Right atrium auricular region (tissue), 2 donors: ENCODE data around the gene FGFBP3. TPM values are rescaled to one million over a fixed set of nuclear protein-coding genes. Genes with fewer than 3 reads are reported as not detected.

Experiments
- DNase-seq: peaks from one replicate; pipeline ENCODE4 v3.0.0-alpha.2; 2019; ENCODE audit warnings: low spot score
- H3K27ac ChIP-seq, 2 donors: fragments of 200-600 bp; sonication (generic); 1 replicate in 1 of 2; 2 replicates in 1 of 2; pipeline ENCODE4 v1.5.1; 2016 to 2019
- H3K27me3 ChIP-seq, 2 donors: fragments of 200-600 bp; sonication (generic); one replicate each; pipeline versions ENCODE4 v1.5.1 to v1.6.0; 2017 to 2019
- H3K36me3 ChIP-seq: fragments of 200-600 bp; sonication (generic); one replicate; pipeline ENCODE4 v1.5.1; 2016
- H3K4me1 ChIP-seq, 2 donors: fragments of 200-600 bp; sonication (generic); one replicate each; pipeline versions ENCODE4 v1.5.1 to v1.6.0; 2017 to 2019
- H3K4me3 ChIP-seq, 2 donors: fragments of 200-600 bp; sonication (generic); 1 replicate in 1 of 2; 2 replicates in 1 of 2; pipeline ENCODE4 v1.5.1; 2017 to 2019; ENCODE audit warnings: mild to moderate bottlenecking in 1 of 2, moderate library complexity in 1 of 2
- H3K9me3 ChIP-seq, 2 donors: fragments of 200-600 bp; sonication (generic); one replicate each; pipeline ENCODE4 v1.5.1; 2019
- CTCF ChIP-seq, 2 donors: fragments of 200-600 bp; sonication (generic); IDR thresholded peaks; one replicate each; pipeline ENCODE4 v1.5.1; 2019; ENCODE audit warnings: antibody characterized with exemption in 2 of 2
- total RNA-seq, 2 donors: library from RNA; depleted of rRNA; stranded (reverse); fragments of >200 nt; gene quantifications; one replicate each; pipeline ENCODE4 v1.1.0, GENCODE V29; 2016

Gene FGFBP3
- total RNA-seq, 2 donors from 2014 or later, result 0.26 to 0.31 TPM

- no peaks in the 10 kb centered on the region for H3K9me3 ChIP-seq
- no peaks in the 10 kb centered on the region for H3K36me3 ChIP-seq
- H3K27me3 ChIP-seq, result no peaks in the 10 kb centered on the region
- DNase-seq, result no peak
- no peak for TF ChIP-seq CTCF (IDR thresholded peaks at IDR 0.05)
- no peak overlapping the region for H3K27ac ChIP-seq
- no peak overlapping the region for H3K4me3 ChIP-seq
- no peaks in the 10 kb centered on the region for H3K4me1 ChIP-seq
Observed at GRCh38 chr10:91875779-91876178, 33.5 kb downstream of the FGFBP3 start.

- TF ChIP-seq CTCF (IDR thresholded peaks at IDR 0.05), result no peak
- DNase-seq, result no peak
- no peak overlapping the region for H3K4me3 ChIP-seq
Observed at GRCh38 chr10:91875156-91875555, 34.1 kb downstream of the FGFBP3 start.

GRCh38 chr10:91865562-91866081, 43.7 kb downstream of the FGFBP3 start:
- Histone ChIP-seq H3K27me3 (no peaks in the 10 kb centered on the region), H3K4me1 (no peaks in the 10 kb centered on the region), H3K4me3 (no peak overlapping the region), H3K36me3 (peaks cover 40% of the 10 kb centered on the region), H3K9me3 (no peaks in the 10 kb centered on the region), H3K27ac (no peak overlapping the region)
- DNase-seq, result no peak
- TF ChIP-seq CTCF (IDR thresholded peaks at IDR 0.05), result no peak

More at GRCh38 chr10:91875156-91875555, 34.1 kb downstream of the FGFBP3 start:
- no peaks in the 10 kb centered on the region for H3K4me1 ChIP-seq
- no peaks in the 10 kb centered on the region for H3K9me3 ChIP-seq
- H3K27me3 ChIP-seq, result no peaks in the 10 kb centered on the region
- H3K27ac ChIP-seq, result no peak overlapping the region
- no peaks in the 10 kb centered on the region for H3K36me3 ChIP-seq

GRCh38 chr10:91864744-91865143, 44.5 kb downstream of the FGFBP3 start:
- Histone ChIP-seq H3K4me3 (no peak overlapping the region), H3K36me3 (peaks cover 48% of the 10 kb centered on the region), H3K27me3 (no peaks in the 10 kb centered on the region), H3K4me1 (no peaks in the 10 kb centered on the region), H3K27ac (no peak overlapping the region), H3K9me3 (no peaks in the 10 kb centered on the region)
- no peak for DNase-seq
- TF ChIP-seq CTCF (IDR thresholded peaks at IDR 0.05), result no peak

- no peaks in the 10 kb centered on the region for H3K27me3 ChIP-seq
- H3K4me1 ChIP-seq, result no peaks in the 10 kb centered on the region
- H3K9me3 ChIP-seq, result no peaks in the 10 kb centered on the region
- DNase-seq, result no peak
- TF ChIP-seq CTCF (IDR thresholded peaks at IDR 0.05), result no peak
- peaks cover 55% of the 10 kb centered on the region for H3K36me3 ChIP-seq
- H3K4me3 ChIP-seq, result no peak overlapping the region
- H3K27ac ChIP-seq, result no peak overlapping the region
Observed at GRCh38 chr10:91864099-91864498, 45.2 kb downstream of the FGFBP3 start.

GRCh38 chr10:91860885-91861284, 48.4 kb downstream of the FGFBP3 start:
- Histone ChIP-seq H3K27me3 (no peaks in the 10 kb centered on the region), H3K36me3 (peaks cover 78% of the 10 kb centered on the region), H3K9me3 (no peaks in the 10 kb centered on the region), H3K4me1 (no peaks in the 10 kb centered on the region), H3K4me3 (no peak overlapping the region), H3K27ac (no peak overlapping the region)
- no peak for DNase-seq
- no peak for TF ChIP-seq CTCF (IDR thresholded peaks at IDR 0.05)
